K562 (cell line): ENCODE data around the gene TACR2. TPM values are rescaled to one million over a fixed set of nuclear protein-coding genes. Genes with fewer than 3 reads are reported as not detected.

Source experiments
- ARID3A ChIP-seq: IDR thresholded peaks from 2 replicates; pipeline ENCODE4 v1.6.1; 2012; ENCODE audit warnings: low read depth, low read length, improper control_type of control experiment, borderline replicate concordance
- ERF ChIP-seq: fragments of 450-650 bp; formaldehyde crosslinking; IDR thresholded peaks from 2 replicates; pipeline ENCODE4 v1.4.0; 2020; ENCODE audit warnings: mild to moderate bottlenecking, mixed read lengths
- KLF13 ChIP-seq: fragments of 450-650 bp; IDR thresholded peaks from 2 replicates; pipeline ENCODE4 v1.6.1; 2016; ENCODE audit warnings: missing genetic modification characterization, low read depth, mild to moderate bottlenecking, missing compliant biosample characterization, moderate library complexity, borderline replicate concordance
- NONO ChIP-seq, 2 experiments: fragments of 200-400 bp in 1 of 2; fragments of 450-650 bp in 1 of 2; formaldehyde crosslinking in 1 of 2; IDR thresholded peaks; 2 replicates each; pipeline ENCODE4 v1.6.1; 2017; ENCODE audit warnings: low read depth in 2 of 2, mild to moderate bottlenecking in 2 of 2, moderate library complexity in 2 of 2, low read length in 1 of 2
- PCBP2 ChIP-seq: fragments of 200-400 bp; formaldehyde crosslinking; IDR thresholded peaks from 2 replicates; pipeline ENCODE4 v1.6.1; 2018; ENCODE audit warnings: low read length, low read depth, mild to moderate bottlenecking, moderate library complexity; ENCODE audit not compliant: poor library complexity, severe bottlenecking
- POLR2AphosphoS5 ChIP-seq: IDR thresholded peaks from 2 replicates; pipeline ENCODE4 v1.6.1; 2011; ENCODE audit warnings: mild to moderate bottlenecking, low read depth, low read length, moderate library complexity; ENCODE audit not compliant: control insufficient read depth, insufficient read depth
- SIN3A ChIP-seq, 2 experiments: fragments of 150-350 bp in 1 of 2; IDR thresholded peaks; 2 replicates each; pipeline ENCODE4 v1.6.1; 2011 to 2016; ENCODE audit warnings: borderline replicate concordance in 2 of 2, low read depth in 2 of 2, low read length in 2 of 2, mild to moderate bottlenecking in 2 of 2, moderate library complexity in 2 of 2; ENCODE audit not compliant: control insufficient read depth in 1 of 2
- TAF15 ChIP-seq: fragments of 200-400 bp; formaldehyde crosslinking; IDR thresholded peaks from 2 replicates; pipeline ENCODE4 v1.6.1; 2017; ENCODE audit warnings: mild to moderate bottlenecking, low read depth, low read length, moderate library complexity
- ZBTB33 ChIP-seq: sonication (generic); formaldehyde crosslinking; IDR thresholded peaks from 2 replicates; pipeline ENCODE4 v1.8.1; 2023; ENCODE audit warnings: mild to moderate bottlenecking, missing genetic modification reagents
- ZNF639 ChIP-seq, 2 experiments: fragments of 200-800 bp in 1 of 2; sonication (Bioruptor generic) in 1 of 2; sonication (generic) in 1 of 2; formaldehyde crosslinking in 1 of 2; IDR thresholded peaks in 1 of 2; conservative IDR thresholded peaks in 1 of 2; 2 replicates each; pipeline versions ENCODE4 v1.5.0 to v1.6.1; 2016 to 2020; ENCODE audit warnings: missing compliant biosample characterization in 1 of 2, missing genetic modification characterization in 1 of 2, missing genetic modification reagents in 1 of 2
- ZNF717 ChIP-seq: fragments of 250-450 bp; sonication (Bioruptor Pico); IDR thresholded peaks from 2 replicates; pipeline ENCODE4 v1.5.0; 2021
- polyA plus RNA-seq, 8 experiments: library from polyadenylated mRNA; depleted of rRNA in 4 of 8; stranded (reverse) in 5 of 8; unstranded in 3 of 8; fragments of >200 nt; fragmentation: Nextera tagmentation in 2 of 8; fragmentation: Illumina TruSeq in 1 of 8; extraction: Ambion mirVana in 2 of 8; extraction: Trizol in 1 of 8; gene quantifications; 2 replicates each; pipeline versions ENCODE4 v1.2.1 to v1.2.3, GENCODE V29; 2011 to 2014; ENCODE audit warnings: inconsistent platforms in 1 of 8, missing spikeins in 1 of 8
- total RNA-seq, 7 experiments: library from RNA; depleted of rRNA in 6 of 7; stranded (reverse); fragments of >200 nt in 6 of 7; fragmentation: Illumina TruSeq in 2 of 7; extraction: Trizol in 2 of 7; gene quantifications; 2 replicates each; pipeline versions ENCODE4 v1.2.1 to v1.2.3, GENCODE V29; 2011 to 2021; ENCODE audit warnings: low replicate concordance in 1 of 7
- TF ChIP-seq, protein P1 (sequence below), 3 experiments: IDR thresholded peaks in 2 of 3; conservative IDR thresholded peaks in 1 of 3; 2 replicates each; pipeline ENCODE4 v1.5.1; 2011 to 2012; ENCODE audit warnings: low read length in 3 of 3, mild to moderate bottlenecking in 3 of 3, control low read depth in 2 of 3, improper control_type of control experiment in 1 of 3, inconsistent platforms in 1 of 3, low read depth in 1 of 3, mixed read lengths in 1 of 3, moderate library complexity in 1 of 3; ENCODE audit not compliant: insufficient read depth in 2 of 3
- TF ChIP-seq, protein P2 (sequence below), 2 experiments: IDR thresholded peaks; 2 replicates each; pipeline ENCODE4 v1.6.1; 2012; ENCODE audit warnings: improper control_type of control experiment in 2 of 2, low read depth in 2 of 2, low read length in 2 of 2, borderline replicate concordance in 1 of 2

Gene TACR2
- total and polyA plus RNA-seq, 9 of the 15 experiments (the other 6 are each of a cell fraction or from before 2014, with no cell fraction given), result not detected

DNA sequence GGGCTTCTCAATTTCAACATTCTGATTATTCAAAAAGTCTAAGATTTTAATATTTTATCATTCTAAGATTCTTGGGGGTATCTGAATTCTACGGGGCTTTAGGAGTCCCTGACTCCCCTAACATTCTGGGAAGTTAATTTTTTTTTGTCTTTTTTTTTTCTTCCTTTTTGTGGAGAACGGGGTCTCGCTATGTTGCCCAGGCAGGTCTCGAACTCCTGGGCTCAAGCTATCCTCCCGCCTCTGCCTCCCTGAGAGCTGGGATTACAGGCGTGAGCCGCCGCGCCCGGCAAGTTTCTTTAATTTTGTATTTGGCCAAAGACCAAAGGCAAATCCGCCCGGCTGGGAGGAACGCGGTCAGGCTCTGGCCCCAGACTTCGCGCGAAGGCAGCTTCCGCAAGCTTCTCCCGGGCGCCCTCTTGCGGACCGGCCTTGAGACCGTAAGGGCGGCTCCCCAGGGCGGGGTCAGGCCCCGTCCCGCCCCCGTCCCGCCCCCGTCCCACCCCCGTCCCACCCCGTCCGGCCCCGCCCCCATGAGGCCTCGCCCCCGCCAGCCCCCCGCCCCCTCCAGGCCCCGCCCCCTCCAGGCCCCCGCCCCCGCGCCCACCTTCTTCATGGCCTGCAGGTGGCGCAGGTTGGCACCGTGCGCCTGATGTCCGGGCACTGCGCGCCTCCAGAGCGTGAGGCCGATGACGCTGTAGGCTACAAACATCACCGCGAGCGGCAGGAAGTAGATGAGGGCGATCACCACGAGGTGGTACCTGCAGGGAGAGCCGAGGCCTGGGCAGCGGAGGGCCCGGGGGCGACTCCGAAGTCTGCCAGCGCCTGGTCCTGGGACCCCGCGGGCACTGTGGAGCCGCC lies 8.2 kb downstream of the TACR2 start (continued):
- TF ChIP-seq SIN3A (IDR thresholded peaks at IDR 0.05; ENCODE audit: borderline replicate concordance in 2 of 2, control insufficient read depth in 1 of 2, low read depth in 2 of 2, low read length in 2 of 2) (peak in 1 of 2 experiments; percentile 57; a peak in 1 of 4 replicates), ZBTB33 (CRISPR knock-in tag) (0 out of 2 replicates have a peak, but pooled peaks have one; percentile 5), KLF13 (tag) (peak; percentile 47; the same call in 1 of the 2 replicates), PCBP2 (no peak), NONO (IDR thresholded peaks at IDR 0.05; ENCODE audit: low read depth in 2 of 2, low read length in 1 of 2) (no peak; a peak in 1 of 4 replicates), TAF15 (no peak), ZNF639 (CRISPR knock-in tag; conservative IDR thresholded peaks at IDR 0.05 in 1 of 2, IDR thresholded peaks at IDR 0.05 in 1 of 2) (peak in 1 of 2 experiments; percentile 61; a peak in 1 of 4 replicates), ZNF717 (CRISPR knock-in tag) (no peak), POLR2AphosphoS5 (peak; percentile 53), ERF (CRISPR knock-in tag) (0 out of 2 replicates have a peak, but pooled peaks have one; percentile 42), ARID3A (no peak)
- TF ChIP-seq, protein P1, sequence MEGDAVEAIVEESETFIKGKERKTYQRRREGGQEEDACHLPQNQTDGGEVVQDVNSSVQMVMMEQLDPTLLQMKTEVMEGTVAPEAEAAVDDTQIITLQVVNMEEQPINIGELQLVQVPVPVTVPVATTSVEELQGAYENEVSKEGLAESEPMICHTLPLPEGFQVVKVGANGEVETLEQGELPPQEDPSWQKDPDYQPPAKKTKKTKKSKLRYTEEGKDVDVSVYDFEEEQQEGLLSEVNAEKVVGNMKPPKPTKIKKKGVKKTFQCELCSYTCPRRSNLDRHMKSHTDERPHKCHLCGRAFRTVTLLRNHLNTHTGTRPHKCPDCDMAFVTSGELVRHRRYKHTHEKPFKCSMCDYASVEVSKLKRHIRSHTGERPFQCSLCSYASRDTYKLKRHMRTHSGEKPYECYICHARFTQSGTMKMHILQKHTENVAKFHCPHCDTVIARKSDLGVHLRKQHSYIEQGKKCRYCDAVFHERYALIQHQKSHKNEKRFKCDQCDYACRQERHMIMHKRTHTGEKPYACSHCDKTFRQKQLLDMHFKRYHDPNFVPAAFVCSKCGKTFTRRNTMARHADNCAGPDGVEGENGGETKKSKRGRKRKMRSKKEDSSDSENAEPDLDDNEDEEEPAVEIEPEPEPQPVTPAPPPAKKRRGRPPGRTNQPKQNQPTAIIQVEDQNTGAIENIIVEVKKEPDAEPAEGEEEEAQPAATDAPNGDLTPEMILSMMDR (IDR thresholded peaks at IDR 0.05 in 2 of 3, conservative IDR thresholded peaks at IDR 0.05 in 1 of 3; ENCODE audit: insufficient read depth in 2 of 3, low read depth in 1 of 3, low read length in 3 of 3), result peak; percentile 50 to 73 (median 68)
- TF ChIP-seq, protein P2, sequence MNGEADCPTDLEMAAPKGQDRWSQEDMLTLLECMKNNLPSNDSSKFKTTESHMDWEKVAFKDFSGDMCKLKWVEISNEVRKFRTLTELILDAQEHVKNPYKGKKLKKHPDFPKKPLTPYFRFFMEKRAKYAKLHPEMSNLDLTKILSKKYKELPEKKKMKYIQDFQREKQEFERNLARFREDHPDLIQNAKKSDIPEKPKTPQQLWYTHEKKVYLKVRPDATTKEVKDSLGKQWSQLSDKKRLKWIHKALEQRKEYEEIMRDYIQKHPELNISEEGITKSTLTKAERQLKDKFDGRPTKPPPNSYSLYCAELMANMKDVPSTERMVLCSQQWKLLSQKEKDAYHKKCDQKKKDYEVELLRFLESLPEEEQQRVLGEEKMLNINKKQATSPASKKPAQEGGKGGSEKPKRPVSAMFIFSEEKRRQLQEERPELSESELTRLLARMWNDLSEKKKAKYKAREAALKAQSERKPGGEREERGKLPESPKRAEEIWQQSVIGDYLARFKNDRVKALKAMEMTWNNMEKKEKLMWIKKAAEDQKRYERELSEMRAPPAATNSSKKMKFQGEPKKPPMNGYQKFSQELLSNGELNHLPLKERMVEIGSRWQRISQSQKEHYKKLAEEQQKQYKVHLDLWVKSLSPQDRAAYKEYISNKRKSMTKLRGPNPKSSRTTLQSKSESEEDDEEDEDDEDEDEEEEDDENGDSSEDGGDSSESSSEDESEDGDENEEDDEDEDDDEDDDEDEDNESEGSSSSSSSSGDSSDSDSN (IDR thresholded peaks at IDR 0.05; ENCODE audit: borderline replicate concordance in 1 of 2, low read depth in 2 of 2, low read length in 2 of 2), result peak in 1 of 2 experiments; percentile 62; a peak in 1 of 4 replicates
